ENCODE data around the gene FAHD2A. TPM values are rescaled to one million over a fixed set of nuclear protein-coding genes. Genes with fewer than 3 reads are reported as not detected.

FAHD2A gene
- total and polyA plus RNA-seq, 12 donors, result 24.1 to 45.1 (median 39.8) TPM

DNA sequence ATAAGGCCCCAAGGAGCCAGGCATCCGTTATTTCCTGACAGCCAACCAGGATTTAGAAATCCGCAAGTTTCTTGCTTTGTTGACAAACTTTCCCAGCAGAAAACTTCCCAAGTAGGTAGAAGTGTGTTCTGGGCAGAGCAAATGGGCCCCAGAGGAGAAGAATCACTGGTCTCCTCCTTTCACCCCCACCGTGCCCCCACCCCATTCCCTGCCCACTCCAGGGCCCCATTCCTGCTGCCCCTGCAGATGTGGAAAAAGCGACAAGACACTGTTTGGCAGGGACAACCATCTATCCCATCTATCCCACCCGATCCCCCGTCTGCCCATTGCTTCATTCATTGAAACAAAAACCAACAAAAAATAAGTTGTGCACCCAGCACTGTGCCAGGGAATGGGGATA, 10.2 kb upstream of the FAHD2A start:
- Histone ChIP-seq H3K4me3 (no peak overlapping the region), H3K27me3 (peaks cover 0 to 17% (median 0%) of the 10 kb centered on the region in 7 donors), H3K4me1 (peaks cover 0 to 16% (median 5%) of the 10 kb centered on the region in 9 donors), H3K36me3 (no peaks in the 10 kb centered on the region), H3K9me3 (no peaks in the 10 kb centered on the region), H3K27ac (no peak overlapping the region)
- 87 to 88% methylated on average over 6 of the region's 6 CpGs for WGBS, 2 donors
- no peak for DNase-seq
- intact Hi-C loops (cut with DNase I), result no loop called here
- TF ChIP-seq, protein P1, sequence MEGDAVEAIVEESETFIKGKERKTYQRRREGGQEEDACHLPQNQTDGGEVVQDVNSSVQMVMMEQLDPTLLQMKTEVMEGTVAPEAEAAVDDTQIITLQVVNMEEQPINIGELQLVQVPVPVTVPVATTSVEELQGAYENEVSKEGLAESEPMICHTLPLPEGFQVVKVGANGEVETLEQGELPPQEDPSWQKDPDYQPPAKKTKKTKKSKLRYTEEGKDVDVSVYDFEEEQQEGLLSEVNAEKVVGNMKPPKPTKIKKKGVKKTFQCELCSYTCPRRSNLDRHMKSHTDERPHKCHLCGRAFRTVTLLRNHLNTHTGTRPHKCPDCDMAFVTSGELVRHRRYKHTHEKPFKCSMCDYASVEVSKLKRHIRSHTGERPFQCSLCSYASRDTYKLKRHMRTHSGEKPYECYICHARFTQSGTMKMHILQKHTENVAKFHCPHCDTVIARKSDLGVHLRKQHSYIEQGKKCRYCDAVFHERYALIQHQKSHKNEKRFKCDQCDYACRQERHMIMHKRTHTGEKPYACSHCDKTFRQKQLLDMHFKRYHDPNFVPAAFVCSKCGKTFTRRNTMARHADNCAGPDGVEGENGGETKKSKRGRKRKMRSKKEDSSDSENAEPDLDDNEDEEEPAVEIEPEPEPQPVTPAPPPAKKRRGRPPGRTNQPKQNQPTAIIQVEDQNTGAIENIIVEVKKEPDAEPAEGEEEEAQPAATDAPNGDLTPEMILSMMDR (IDR thresholded peaks at IDR 0.05), result no peak
- ATAC-seq, result no peak

DNA sequence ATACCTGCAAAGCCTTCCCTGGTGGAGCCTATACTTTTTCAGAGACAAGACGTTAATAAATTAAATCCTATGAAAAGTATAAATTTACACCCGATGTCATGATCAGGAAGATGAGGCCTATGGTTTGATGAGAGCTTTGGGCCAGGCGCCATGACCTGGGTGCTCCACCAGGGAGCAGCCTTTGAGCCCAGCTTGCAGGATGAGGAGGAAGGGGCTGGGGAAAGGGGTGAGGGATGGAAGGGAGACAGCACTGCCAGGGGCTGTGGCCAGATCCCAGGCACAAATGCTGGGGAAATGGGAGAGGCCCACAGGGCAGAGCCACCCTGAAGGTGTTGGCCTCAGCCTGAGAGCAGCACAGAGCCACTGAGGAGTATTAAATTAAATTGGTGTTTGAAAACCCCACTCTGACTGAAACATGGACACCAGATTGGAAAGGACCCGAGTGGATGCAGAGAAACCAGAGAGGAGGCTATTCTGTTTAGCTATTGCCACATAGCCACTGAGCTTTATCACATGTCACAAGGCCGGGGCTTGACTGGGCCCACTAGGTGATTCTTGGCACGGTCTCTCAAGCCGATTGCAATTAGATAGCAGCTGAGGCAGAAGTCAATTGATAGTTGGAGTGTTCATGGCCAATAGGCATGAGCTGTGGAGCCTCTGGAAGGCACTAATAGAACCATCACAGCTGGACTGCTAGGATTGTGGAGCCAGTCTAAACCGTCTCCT, 9.6 kb upstream of the FAHD2A start:
- Histone ChIP-seq H3K4me1 (peaks cover 0 to 16% (median 5%) of the 10 kb centered on the region in 9 donors), H3K27me3 (peaks cover 0 to 12% (median 0%) of the 10 kb centered on the region in 7 donors), H3K27ac (no peak overlapping the region), H3K36me3 (no peaks in the 10 kb centered on the region), H3K9me3 (no peaks in the 10 kb centered on the region), H3K4me3 (no peak overlapping the region)
- TF ChIP-seq, protein P1 (IDR thresholded peaks at IDR 0.05), result peak in 1 of 9 donors; percentile 3
- no peak for ATAC-seq
- 75 to 79% methylated on average over 8 of the region's 8 CpGs for WGBS, 2 donors
- intact Hi-C loops (cut with DNase I), result no loop called here
- DNase-seq, result no peak

DNA sequence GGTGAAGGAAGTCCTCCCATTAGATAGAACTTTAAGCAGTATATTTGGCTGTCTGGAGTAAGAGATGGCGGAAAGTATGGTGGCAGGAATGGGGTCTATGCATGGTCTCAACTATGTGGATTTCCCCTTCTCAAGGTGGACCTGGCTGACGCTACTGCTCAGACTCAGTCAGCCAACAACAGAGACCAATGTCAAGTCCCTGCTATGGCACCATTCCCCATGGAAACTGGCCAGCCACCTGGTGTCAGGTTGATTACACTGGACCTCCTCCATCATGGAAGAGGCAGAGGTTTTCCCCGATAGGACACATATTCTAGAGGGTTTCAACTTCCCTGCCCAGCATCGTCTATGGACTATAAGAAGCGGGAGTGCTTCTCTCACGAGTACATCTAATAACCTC, 8.6 kb upstream of the FAHD2A start:
- TF ChIP-seq, protein P1 (IDR thresholded peaks at IDR 0.05), result no peak
- Histone ChIP-seq H3K27me3 (peaks cover 0 to 2% (median 0%) of the 10 kb centered on the region in 7 donors), H3K36me3 (no peaks in the 10 kb centered on the region), H3K27ac (no peak overlapping the region), H3K9me3 (no peaks in the 10 kb centered on the region), H3K4me3 (no peak overlapping the region), H3K4me1 (peaks cover 0 to 14% (median 5%) of the 10 kb centered on the region in 9 donors)
- DNase-seq, result no peak
- intact Hi-C loops (cut with DNase I), result no loop called here
- WGBS, 2 donors, result 93 to 97% methylated on average over 6 of the region's 6 CpGs
- no peak for ATAC-seq

DNA sequence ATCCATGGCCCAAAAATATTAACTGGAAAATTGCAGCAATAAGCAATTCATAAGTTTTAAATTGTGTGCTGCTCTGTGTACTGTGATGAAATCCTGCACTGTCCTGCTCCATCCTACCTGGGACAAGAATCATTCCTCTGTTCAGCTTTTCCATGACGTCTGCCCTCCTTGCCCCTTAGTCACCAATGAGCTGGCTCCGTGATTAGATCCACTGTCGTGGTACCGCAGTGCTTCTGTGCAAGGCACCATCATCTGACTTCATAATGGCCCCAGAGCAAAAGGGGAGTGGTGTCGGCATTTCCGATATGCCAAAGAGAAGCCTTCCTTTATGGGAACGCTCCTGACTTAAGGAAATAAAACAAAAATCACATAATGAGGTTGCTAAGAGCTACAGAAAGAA, 3.4 kb upstream of the FAHD2A start:
- intact Hi-C loops (cut with DNase I), result loop anchor here in 1 of 10 donors (5.0 kb wide), 1 partner anchor 47 kb away; no protein-coding TSS in a partner anchor
- Histone ChIP-seq H3K27me3 (no peaks in the 10 kb centered on the region), H3K27ac (no peak overlapping the region), H3K4me3 (no peak overlapping the region), H3K4me1 (peaks cover 0 to 22% (median 18%) of the 10 kb centered on the region in 9 donors), H3K9me3 (no peaks in the 10 kb centered on the region), H3K36me3 (no peaks in the 10 kb centered on the region)
- TF ChIP-seq, protein P1 (IDR thresholded peaks at IDR 0.05), result no peak
- no peak for DNase-seq
- ATAC-seq, result no peak
- 94 to 95% methylated on average over 7 of the region's 7 CpGs for WGBS, 2 donors
